Fibroblast of lung (primary cell): Measurements from ENCODE around the gene PFN1.

Experiments used
- EZH2 ChIP-seq: IDR thresholded peaks from 2 replicates; pipeline ENCODE4 v1.5.1; 2012; ENCODE audit warnings: low read length, control low read depth, mild to moderate bottlenecking; ENCODE audit errors: missing control alignments
- TF ChIP-seq, protein P1 (sequence below), 2 donors: IDR thresholded peaks in 1 of 2; conservative IDR thresholded peaks in 1 of 2; 1 replicate in 1 of 2; 2 replicates in 1 of 2; pipeline ENCODE4 v1.5.1; 2011 to 2012; ENCODE audit warnings: low read length in 2 of 2, control low read depth in 1 of 2, inconsistent platforms in 1 of 2, low read depth in 1 of 2, mild to moderate bottlenecking in 1 of 2

- TF ChIP-seq EZH2 = no peak
- TF ChIP-seq, protein P1, sequence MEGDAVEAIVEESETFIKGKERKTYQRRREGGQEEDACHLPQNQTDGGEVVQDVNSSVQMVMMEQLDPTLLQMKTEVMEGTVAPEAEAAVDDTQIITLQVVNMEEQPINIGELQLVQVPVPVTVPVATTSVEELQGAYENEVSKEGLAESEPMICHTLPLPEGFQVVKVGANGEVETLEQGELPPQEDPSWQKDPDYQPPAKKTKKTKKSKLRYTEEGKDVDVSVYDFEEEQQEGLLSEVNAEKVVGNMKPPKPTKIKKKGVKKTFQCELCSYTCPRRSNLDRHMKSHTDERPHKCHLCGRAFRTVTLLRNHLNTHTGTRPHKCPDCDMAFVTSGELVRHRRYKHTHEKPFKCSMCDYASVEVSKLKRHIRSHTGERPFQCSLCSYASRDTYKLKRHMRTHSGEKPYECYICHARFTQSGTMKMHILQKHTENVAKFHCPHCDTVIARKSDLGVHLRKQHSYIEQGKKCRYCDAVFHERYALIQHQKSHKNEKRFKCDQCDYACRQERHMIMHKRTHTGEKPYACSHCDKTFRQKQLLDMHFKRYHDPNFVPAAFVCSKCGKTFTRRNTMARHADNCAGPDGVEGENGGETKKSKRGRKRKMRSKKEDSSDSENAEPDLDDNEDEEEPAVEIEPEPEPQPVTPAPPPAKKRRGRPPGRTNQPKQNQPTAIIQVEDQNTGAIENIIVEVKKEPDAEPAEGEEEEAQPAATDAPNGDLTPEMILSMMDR (conservative IDR thresholded peaks at IDR 0.05 in 1 of 2, IDR thresholded peaks at IDR 0.05 in 1 of 2; ENCODE audit: low read depth in 1 of 2, low read length in 2 of 2) = no peak
These were observed 8.4 kb downstream of the PFN1 start, which contains the start of the genes RNF167 and SLC25A11 for GRCh38 chr17:4939796-4940554.
